ENCODE results near the gene OPRM1.

OPRM1 gene

GRCh38 chr6:154206141-154206540 is 167.1 kb downstream of the OPRM1 start:
- DNase-seq (ENCODE audit: low spot score) = no peak

DNA sequence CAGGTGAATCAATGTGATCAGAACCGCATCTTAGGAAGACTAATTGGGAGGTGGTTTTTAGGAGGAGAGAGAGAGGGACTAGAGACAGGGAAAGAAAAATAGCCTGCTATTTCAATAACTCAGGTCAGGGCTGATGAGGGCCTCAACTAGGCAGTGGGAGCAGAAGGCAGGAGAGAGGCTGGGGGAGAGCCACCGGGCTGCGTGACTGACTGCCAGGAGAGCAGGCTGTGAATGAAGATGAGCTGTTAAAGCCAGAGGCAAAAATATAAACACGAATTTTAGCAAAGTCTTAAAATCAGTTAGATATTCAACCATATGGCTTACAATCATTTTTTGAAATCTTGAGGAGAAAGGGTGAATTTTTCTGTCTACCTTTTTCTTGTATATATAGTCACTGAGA is 168.0 kb downstream of the OPRM1 start:
- DNase-seq (ENCODE audit: low spot score) = no peak

DNA sequence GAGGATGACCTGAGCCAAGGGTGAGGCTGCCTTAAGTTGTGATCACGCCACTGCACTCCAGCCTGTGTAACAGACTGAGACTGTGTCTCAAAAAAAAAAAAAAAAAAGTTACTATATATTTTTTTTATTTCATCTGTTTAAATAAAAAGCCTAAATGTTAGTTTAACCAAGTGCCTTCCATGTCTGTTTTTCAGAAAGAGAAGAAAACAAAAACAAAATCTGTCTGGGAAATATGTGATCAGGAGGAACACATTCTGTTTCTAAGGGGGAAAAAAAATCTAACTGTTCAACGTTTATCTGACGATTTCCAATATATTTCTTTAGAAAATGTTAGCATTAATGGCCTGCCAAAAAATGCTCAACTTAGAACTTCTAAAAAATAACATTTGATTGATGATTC is 170.5 kb downstream of the OPRM1 start:
- no peak for DNase-seq (ENCODE audit: low spot score)

DNA sequence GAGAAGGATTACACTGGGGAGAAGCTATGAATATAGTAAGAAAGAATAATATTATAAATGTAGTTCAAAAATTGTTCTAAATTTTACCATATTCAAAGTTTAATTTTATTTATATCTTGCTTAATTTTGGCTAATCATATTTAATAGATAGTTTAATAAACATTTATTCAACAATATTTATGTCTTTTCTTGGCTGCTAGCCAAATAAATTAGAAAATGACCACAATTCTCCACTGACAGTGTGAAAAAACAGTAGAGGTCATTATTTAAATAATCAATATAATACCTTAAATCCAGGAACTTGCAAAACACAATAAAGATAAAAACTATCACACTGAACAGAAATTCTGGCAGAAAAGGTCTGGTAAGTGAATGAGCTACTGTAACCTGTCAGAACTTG is 171.6 kb downstream of the OPRM1 start:
- DNase-seq (ENCODE audit: low spot score) = no peak

GRCh38 chr6:154213782-154214181 is 174.7 kb downstream of the OPRM1 start:
- DNase-seq (ENCODE audit: low spot score) = no peak

GRCh38 chr6:154218301-154218700 is 179.3 kb downstream of the OPRM1 start:
- no peak for DNase-seq (ENCODE audit: low spot score)

DNA sequence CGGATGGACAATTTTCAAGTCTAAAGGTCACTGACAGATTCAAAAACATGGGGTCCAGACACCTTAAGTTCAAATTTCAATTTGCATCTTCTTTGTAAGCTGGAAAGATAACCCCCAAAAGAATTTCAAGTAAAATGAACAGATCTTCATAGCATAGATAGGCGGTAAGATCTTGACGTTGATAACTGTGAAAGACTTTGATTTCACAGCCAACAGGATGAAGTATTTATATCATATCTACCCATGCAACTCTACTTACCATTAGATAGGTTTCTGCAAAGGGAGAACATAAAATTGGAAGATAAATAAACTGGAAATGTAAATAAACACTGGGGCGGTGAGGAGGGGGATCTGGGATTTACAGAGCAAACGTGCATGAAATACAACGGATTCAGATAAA is 179.7 kb downstream of the OPRM1 start:
- DNase-seq (ENCODE audit: low spot score) = no peak

GRCh38 chr6:154219250-154219649 is 180.2 kb downstream of the OPRM1 start:
- no peak for DNase-seq (ENCODE audit: low spot score)

- DNase-seq (ENCODE audit: low spot score) = no peak
Observed at GRCh38 chr6:154222716-154223115, 183.7 kb downstream of the OPRM1 start.

GRCh38 chr6:154223296-154223695 is 184.3 kb downstream of the OPRM1 start:
- DNase-seq (ENCODE audit: low spot score) = no peak

DNA sequence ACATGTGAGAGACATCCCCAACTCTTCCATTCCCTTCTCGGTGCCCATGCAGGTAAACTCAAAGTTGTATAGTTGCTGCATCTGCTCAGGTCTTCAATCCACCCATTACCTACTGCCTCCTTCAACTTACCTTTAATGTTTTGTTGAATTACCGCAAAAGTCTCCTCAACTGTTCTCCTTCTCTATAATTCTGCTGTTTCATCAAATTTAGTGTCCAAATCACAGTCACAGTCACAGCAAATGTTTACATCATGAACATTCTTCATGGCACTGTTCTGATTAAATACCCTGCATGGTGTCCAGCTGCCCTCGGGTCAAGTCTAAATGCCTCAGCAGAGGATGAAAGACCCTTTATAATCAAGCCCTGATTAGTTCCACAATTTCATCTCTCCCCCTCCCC is 187.4 kb downstream of the OPRM1 start:
- no peak for DNase-seq (ENCODE audit: low spot score)

DNA sequence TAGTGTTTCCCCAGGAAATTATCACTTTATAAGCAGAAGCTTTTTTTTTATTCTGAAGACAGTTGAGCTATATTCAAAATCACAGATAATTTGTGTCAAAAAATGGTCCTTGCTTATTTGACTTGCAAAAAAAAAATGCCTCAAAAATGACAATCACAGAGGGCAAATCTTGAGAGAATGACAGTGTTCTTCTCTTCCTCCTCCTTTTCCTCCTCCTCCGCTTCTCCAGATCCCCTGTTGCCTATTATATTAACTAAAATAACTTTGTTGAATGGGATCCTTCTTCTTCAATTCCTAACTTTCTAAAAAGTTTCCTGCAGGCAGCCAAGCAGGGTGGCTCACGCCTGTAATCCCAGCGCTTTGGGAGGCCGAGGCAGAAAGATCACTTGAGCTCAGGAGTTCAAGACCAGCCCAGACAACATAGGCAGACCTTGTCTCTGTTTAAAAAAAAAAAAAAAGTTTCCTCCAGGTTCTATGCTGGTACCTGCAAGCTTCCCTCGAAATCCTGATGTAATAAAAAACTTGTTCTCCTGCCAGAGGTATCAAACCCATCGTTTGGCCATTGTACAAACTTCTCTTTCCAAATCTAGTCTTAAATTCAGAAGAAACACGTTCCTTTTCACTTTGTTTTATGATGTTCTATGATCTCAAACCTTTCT is 189.0 kb downstream of the OPRM1 start:
- DNase-seq (ENCODE audit: low spot score) = peak; percentile 74

GRCh38 chr6:154228521-154228905 is 189.5 kb downstream of the OPRM1 start:
- no peak for DNase-seq (ENCODE audit: low spot score)

DNA sequence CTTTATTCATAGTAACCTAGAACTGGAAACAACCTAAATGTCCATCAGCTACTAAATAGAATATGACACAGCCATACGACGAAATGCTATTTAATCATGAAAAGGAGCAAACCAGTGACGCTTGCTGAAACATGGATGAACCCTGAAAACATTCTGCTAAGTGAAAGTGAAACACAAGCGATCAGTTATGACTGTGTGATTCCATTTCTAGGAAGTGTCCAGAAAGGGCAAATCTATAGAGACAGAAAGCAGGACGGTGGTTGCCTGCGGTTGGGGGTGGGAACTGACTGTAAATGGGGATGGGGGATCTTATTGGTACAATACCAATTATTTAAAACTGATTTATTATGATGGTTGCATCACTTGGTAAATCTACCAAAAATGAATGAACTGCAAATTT is 190.7 kb downstream of the OPRM1 start:
- DNase-seq (ENCODE audit: low spot score) = no peak

DNA sequence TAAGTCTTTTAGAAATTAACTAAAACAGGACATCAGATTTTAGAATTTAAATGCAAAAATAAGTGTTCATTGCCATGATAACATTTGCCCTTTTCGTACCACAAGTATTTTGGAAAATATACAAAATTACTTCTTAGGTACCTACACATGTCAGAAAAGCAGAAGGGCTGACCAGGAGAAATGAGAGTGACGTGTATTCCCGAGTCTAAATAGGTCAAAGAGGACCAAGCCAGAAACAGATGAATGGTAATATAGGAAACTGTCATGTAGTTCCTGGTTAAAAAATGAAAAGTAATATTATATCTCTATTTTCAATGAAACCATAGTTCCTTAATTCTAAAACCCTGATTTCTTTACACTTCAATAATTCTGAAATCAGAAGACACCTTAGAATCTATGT is 191.4 kb downstream of the OPRM1 start:
- DNase-seq (ENCODE audit: low spot score) = no peak

- DNase-seq (ENCODE audit: low spot score) = no peak
Observed at GRCh38 chr6:154230910-154231595, 192.0 kb downstream of the OPRM1 start.

- DNase-seq (ENCODE audit: low spot score) = no peak
Observed at GRCh38 chr6:154232013-154232910, 193.2 kb downstream of the OPRM1 start.

GRCh38 chr6:154233383-154233782 is 194.3 kb downstream of the OPRM1 start:
- DNase-seq (ENCODE audit: low spot score) = no peak

GRCh38 chr6:154234019-154234772 is 195.2 kb downstream of the OPRM1 start:
- no peak for DNase-seq (ENCODE audit: low spot score)

GRCh38 chr6:154236646-154237301 is 197.7 kb downstream of the OPRM1 start:
- no peak for DNase-seq (ENCODE audit: low spot score)

DNA sequence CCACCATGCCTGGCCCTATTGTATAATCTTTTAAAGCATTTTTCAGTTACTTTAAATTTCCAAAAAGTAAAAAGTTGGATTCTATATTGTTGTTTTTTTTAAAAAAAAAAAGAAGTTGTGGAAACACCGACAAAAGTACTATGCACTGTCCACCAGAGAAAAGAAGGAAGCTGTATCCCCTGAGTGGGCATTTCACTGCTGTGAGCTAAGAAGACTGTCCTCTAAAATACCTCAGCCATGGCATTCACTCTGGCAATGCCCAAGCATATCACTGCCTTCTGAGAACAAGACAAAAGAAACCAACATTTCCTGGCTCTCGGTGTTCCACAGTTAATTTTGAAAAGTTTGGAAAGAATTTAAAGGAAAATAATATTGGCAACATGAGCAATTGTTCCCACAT is 199.8 kb downstream of the OPRM1 start:
- DNase-seq (ENCODE audit: low spot score) = no peak

GRCh38 chr6:154239392-154239791 is 200.4 kb downstream of the OPRM1 start:
- no peak for DNase-seq (ENCODE audit: low spot score)

Data from putamen (tissue), 1 donor.